Stimulated activated CD4-positive, alpha-beta T cell treated with anti-CD3 and anti-CD28 coated beads, Interleukin-2, amount 100 ng/mL, for 24 hours (primary cell): ENCODE data around the gene KIF16B.

Source experiments
- DNase-seq, 2 donors: peaks; one replicate each; pipeline ENCODE4 v3.0.0-alpha.2; 2020

The KIF16B gene

GRCh38 chr20:16390991-16391390, 182.3 kb downstream of the KIF16B start:
- no peak for DNase-seq

DNA sequence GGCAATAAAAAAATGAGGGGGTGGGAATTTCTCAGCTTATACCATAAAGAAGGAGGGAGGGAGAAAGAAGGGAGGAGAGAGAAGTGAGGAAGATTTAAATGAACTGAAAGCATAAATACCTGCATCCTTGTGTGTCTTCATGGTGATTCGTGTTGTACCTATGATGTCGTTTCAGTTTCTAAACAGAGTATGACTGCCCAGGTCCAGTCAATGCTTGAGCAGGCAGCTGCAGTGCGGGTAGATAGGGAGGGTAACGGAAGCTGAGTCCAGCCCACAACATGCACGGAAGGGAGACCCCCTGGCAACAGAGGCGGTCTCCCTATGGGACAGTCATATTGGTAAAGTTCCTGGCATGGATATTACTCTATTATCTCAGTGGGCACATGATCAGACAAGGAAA, 184.5 kb downstream of the KIF16B start:
- DNase-seq = no peak

DNA sequence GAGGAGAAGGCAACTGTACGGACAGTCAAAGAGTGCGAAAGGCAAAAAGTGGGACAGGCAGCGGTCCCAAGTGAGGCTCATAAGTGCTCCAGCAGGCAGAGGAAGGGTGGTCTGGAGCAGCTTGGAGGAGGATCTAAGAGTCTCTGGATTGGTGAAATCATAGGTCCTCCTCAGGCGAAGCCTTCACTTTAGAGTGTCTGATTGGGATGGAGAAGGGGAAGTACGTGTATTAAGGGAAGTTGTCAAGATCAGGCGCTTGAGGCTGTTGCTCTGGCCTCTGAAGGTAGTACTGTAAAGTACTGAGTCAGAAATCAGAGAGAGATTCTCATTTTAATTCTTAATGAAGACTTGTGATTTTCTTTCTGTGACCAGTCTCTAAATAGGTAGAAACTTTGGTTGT, 185.6 kb downstream of the KIF16B start:
- DNase-seq = no peak

DNA sequence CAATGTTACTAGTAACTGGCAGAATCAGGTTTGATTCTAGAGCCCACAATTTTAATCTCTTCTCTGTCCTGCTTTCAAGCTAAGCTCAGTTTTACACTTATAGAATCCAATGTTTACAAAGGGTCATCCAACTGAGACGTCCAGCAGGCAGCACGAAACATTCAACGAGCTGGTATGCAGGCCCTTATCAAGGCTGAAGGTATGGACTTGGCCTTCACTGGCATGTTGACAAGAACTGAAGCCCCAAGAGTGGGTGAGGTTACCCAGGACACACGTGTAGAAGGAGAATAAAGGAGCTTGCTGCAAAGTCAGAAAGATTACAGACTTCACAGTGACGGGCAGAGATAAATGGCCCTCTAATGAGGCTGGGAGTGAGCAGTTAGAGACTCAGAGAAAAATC, 187.4 kb downstream of the KIF16B start:
- DNase-seq = no peak

DNA sequence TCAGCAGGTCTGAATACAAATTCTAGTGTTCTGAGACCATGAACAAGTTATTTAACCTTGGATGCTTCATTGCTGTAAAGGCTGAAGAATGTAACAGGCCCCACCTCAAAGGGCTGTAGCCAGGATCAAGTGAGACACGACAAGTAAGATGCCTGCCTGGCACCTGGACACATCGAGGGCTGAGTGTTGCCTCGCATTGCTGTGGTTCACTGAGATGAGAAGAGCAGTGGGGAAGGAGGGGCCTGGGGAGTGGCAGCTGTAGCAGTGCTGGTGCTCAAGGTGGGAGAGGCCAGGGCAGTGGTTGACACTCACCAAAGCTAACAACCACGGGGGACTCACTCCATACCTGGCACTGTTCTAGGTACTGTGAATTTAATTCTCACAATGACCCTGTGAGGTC, 187.8 kb downstream of the KIF16B start:
- no peak for DNase-seq

- DNase-seq = no peak
Measured at GRCh38 chr20:16381444-16381843, 191.8 kb downstream of the KIF16B start.

GRCh38 chr20:16378712-16379370, 194.4 kb downstream of the KIF16B start:
- DNase-seq = no peak

DNA sequence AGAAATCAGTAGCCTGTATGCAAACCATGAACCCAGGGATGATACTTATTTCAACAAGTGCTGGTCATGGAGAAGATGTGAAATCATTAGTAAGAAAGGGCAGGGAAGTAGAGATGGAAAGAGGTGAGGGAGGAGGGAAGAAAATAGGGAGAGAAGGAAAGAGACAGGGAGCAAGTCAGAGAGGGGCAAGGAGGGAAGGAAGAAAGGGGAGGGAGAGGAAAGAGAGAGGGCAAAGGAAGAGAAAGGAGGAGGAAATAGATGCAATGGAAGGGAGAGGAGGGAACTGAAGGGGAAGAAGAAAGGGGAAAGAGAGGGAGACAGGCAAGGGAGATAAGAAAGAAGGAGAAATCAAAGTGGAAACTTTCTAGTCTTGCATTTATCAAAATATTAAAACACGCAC, 195.1 kb downstream of the KIF16B start:
- no peak for DNase-seq

GRCh38 chr20:16369441-16369840, 203.8 kb downstream of the KIF16B start:
- DNase-seq = no peak

DNA sequence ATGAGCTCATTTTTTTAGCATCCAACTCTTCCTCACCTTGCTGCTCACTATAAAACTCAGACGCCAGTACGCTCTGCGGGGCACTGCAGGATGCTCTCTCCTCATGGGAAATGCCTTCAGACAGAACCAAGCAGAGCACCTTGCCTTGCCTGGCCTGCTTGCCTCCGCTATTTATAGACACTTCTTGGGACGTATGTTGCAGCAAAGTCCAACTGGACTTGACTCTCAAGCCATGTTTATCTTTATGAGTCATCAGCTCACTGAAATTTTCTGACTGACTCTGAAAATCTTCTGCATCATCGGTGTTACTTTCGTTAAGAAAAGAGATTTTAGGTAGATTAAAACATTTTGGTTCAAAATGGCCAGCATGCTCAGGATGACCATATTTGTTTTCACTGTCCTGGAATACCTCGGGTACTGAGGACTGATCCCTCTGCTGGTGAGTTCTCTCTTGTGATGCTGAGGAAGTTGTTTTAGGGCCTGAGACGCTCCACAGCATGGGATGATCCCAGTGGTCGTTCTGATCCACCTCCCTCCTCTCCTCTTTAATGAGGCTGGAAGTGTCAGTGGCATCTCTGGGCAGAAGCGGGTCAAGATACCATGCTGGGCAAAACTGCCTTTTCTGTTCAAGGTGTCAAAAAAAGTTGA, 204.5 kb downstream of the KIF16B start:
- no peak for DNase-seq

DNA sequence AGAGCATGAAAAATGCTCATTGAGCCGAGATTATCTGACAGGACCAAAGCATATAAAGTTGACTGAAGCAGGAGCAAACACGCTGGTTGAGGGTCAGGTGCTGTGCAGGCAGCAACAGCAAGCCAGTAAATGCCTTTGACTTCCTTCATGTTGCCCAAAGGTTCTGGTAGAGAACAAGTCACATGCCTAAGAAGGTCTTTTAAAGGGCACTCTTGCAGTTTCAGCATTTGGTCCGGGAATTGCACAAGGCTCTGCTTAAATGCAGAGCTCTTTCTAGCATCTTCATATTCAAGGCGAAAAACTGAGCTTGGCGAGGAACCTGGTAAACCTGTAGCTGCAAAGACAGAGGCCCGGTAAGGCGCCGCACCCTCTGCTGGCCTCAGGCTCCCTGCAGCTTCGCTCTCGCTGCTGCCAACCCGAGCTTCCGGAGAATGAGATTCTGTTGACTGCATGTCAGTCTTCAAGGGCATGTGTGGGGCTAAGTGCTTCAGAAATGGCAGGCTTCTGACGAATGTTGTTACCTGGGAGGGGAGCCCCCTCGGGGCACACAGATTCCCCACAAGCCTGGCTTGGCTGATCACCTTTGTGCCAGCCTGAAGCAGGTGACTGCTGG, 205.2 kb downstream of the KIF16B start:
- DNase-seq = no peak

DNA sequence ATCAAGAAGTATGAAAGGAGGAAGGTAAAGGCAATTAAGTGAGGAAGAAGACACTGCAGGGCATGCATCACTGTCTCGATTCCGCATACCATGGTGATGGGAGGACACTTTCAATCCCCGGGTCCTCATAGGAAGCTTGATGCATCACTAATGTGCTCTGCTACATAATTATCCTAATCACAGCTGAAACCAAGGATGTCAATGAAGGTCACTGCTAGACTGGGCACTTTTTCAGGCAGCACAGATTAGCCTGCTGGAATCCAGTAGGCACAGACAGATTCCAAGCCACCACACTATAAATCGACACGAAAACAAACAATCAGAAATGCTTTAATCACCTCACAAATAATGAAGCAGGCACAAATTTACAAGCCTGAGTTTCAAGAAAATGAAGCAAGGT, 206.7 kb downstream of the KIF16B start:
- DNase-seq = no peak

DNA sequence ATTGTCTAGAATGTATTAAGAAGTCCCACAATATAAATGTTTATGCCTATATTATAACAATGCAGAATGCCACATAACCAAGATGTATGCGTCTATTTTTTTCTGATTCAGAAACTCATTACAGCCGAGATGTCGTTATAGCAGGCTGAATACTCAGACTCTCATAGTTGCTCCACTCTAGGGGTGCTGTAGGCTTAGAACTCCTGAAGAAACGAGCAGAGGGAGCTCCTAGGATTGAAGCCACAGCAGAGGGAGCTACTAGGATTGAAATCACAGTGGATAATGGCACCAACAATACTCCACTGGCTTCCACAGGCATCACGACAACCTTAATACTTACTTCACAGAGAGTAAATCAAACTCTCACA, 208.9 kb downstream of the KIF16B start:
- DNase-seq = no peak

DNA sequence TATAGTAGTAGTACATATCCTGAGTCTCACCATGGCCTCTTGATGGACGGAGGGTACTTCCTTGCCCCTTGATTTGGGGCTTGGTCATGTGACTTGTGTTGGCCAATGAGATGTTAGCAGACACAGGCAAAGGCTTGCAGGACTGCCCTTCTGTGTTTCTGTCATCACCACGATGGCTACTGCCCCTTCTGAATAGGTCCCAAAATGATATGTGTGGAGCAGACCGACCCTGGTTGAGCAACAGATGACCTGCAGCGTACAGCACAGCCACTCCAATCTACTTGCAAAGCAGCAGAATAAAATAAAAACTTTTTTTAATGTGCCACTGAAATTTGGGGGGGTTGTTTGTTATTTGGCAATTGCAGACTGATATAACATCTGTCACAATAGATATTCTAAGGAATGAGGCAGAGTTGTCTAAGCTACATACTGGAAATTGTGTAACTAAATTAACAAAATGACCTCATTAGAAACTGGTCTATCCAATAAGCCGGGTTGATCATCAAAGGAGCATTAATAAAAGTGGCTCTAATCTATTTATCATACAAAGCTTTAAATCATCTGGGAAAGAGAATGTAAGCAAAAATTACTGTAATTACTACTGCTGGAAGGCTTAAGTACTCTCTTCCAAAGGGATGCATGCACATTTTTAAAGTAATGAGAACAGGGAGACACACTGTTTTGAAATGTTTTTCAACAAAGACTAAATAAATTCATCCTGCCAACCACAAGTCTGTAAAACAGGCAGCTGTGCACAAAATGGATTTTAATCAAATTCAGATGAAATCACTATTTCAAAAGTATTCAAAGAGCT, 209.5 kb downstream of the KIF16B start:
- DNase-seq = no peak

DNA sequence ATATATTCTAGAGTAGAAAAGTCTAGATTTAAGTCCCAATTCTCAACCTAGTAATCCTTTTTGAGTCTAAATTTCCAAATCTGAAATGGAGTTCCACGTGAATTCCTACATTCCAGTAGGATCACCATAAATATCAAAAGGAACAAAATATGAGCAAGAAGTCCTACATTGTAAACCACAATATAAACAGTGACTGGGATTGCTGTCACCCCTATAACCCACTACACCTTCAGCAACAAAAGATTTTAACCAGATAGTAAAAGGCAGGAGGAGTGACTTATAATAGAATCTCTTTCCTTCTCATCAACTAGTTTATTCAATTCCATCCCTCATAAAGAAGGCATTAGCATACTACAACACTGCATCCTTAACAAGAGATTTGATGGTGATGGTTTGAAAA, 210.6 kb downstream of the KIF16B start:
- no peak for DNase-seq

DNA sequence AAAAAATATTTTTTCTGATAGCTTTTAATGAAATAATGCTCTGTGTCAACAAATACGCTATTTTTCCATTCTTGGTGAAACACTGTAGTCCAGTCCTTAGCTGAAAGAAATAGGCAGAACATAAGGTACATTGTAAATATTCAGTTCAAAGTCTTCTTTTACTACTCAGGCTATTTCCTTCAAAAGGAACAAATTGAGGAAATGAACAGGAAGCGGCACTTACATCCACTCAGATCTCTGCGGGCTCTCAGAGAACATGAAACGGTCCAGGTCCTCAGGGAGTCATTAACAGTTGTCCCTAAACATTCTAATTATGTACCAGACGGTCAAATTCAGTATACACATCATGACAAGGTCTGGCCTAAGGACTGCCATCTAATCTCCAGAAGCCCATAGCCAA, 212.6 kb downstream of the KIF16B start:
- DNase-seq = no peak

DNA sequence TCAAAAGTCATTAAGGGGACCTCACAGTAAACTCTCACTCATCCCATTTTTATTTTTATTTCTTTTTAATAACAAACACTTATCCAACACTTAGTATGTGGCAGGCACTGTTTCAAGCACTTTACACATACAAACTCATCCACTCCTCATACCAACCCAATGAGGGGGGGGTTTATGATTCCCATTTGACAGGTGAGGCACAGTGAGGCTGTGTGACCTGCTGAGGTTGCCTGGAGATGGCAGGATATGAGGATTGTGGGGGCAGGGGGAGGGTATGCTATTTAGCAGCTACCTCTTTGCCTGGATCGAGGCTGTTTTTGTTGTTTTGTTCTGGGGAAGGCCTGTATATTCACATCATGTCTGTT, 219.8 kb downstream of the KIF16B start:
- no peak for DNase-seq

DNA sequence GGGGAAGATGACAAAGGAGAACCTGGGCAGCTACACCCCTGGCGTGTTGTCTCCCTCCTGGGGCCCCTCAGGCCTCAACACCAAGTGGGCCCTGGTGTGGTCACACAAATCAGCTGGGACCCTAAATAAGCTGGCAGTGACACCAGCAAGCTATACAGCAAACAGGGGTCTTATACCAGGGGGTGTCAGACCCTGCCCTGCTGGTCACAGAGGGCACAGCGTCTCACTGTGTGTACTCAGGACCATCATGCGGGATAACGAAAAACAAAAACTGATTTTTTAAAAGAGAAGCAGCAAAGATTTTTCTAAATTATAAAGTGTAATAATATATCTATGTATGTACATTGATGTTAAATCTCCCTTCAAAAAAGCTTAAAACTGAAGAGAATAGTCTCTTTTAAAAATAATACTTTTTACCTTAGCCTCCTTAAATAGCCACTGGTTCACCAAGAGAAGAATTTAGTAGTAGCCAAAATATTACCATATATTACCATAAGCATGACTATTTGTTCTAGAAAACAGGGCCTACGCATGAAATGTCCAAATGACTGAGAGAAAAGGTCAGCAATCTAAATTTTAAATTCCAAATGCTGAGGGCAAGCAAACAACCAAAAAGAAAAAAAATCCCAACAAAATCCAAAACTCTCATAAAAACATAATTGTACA, 220.4 kb downstream of the KIF16B start:
- no peak for DNase-seq

- DNase-seq = no peak
Measured at GRCh38 chr20:16352321-16352720, 220.9 kb downstream of the KIF16B start.

DNA sequence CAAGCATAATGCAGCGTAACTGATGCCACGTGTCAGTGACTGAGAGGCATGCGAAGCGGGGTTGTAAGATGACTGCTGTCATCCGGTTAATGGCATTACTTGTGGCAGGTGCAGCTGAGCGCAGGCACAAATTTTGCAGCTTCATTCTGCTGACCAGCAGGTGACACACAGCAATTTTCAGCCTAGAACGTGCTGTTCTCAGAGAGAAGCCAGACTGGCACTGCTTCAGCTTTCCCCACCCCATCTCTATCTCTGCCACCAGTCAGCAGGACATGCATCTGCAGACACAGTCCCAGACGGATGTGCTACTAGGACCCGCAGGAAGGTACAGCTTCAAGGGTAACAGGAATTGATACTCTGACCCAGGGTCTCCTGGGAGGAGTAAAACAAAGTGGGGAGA, 221.8 kb downstream of the KIF16B start:
- DNase-seq = no peak

GRCh38 chr20:16350465-16350864, 222.8 kb downstream of the KIF16B start:
- no peak for DNase-seq

GRCh38 chr20:16349523-16350260, 223.6 kb downstream of the KIF16B start:
- DNase-seq = no peak

- DNase-seq = no peak
Measured at GRCh38 chr20:16346956-16347355, 226.3 kb downstream of the KIF16B start.
